Gastrocnemius medialis (tissue), 4 donors: ENCODE data around the gene CDK5RAP3. TPM values are rescaled to one million over a fixed set of nuclear protein-coding genes. Genes with fewer than 3 reads are reported as not detected.

Experiments used
- ATAC-seq, 2 donors: fragments of 150-250 bp; one replicate each; pipeline ENCODE4 v1.9.1; 2016
- DNase-seq, 2 donors: peaks; one replicate each; pipeline ENCODE4 v3.0.0-alpha.2; 2019
- H3K27ac ChIP-seq, 4 donors: fragments of 200-600 bp; sonication (generic); 1 replicate in 1 of 4; 2 replicates in 3 of 4; pipeline ENCODE4 v1.5.1; 2016 to 2018; ENCODE audit warnings: mild to moderate bottlenecking in 2 of 4, moderate library complexity in 1 of 4
- H3K27me3 ChIP-seq, 3 donors: fragments of 200-600 bp; sonication (generic) in 2 of 3; 1 replicate in 1 of 3; 2 replicates in 2 of 3; pipeline versions ENCODE4 v1.5.1 to v1.6.0; 2016 to 2019; ENCODE audit warnings: mild to moderate bottlenecking in 1 of 3, moderate library complexity in 1 of 3
- H3K36me3 ChIP-seq, 2 donors: fragments of 200-600 bp; sonication (generic) in 1 of 2; one replicate each; pipeline ENCODE4 v1.5.1; 2017 to 2018
- H3K4me1 ChIP-seq, 2 donors: fragments of 200-600 bp; sonication (generic) in 1 of 2; one replicate each; pipeline ENCODE4 v1.5.1; 2016 to 2017; ENCODE audit warnings: mild to moderate bottlenecking in 2 of 2
- H3K4me3 ChIP-seq, 4 donors: fragments of 200-600 bp; sonication (generic) in 3 of 4; 1 replicate in 1 of 4; 2 replicates in 3 of 4; pipeline ENCODE4 v1.5.1; 2016 to 2019; ENCODE audit warnings: mild to moderate bottlenecking in 2 of 4
- H3K9me3 ChIP-seq, 3 donors: fragments of 200-600 bp; sonication (generic) in 2 of 3; 1 replicate in 1 of 3; 2 replicates in 2 of 3; pipeline ENCODE4 v1.5.1; 2016 to 2019
- CTCF ChIP-seq, 5 experiments: fragments of 450-650 bp in 3 of 5; fragments of 200-600 bp in 2 of 5; sonication (generic) in 2 of 5; IDR thresholded peaks in 4 of 5; conservative IDR thresholded peaks in 1 of 5; 1 replicate in 4 of 5; 2 replicates in 1 of 5; pipeline ENCODE4 v1.5.1; 2016 to 2019; ENCODE audit warnings: antibody characterized with exemption in 5 of 5, mild to moderate bottlenecking in 3 of 5, moderate library complexity in 3 of 5
- POLR2A ChIP-seq, 2 donors: fragments of 450-650 bp; IDR thresholded peaks; one replicate each; pipeline ENCODE4 v1.6.1; 2017; ENCODE audit warnings: antibody characterized with exemption in 2 of 2, mild to moderate bottlenecking in 2 of 2, moderate library complexity in 2 of 2
- in situ Hi-C, 4 donors: fragments of 200-750 bp; cut with MboI; loops; one replicate each; pipeline versions ENCODE4 v1.15.0 to v1.8.0; 2017; ENCODE audit warnings: low sequenced_read_pairs in 4 of 4
- intact Hi-C: fragments of 100-400 bp; cut with DNase I; formaldehyde crosslinking; loops from one replicate; pipeline ENCODE4 v1.15.1; 2023; ENCODE audit warnings: low total_unique reads
- total RNA-seq, 4 donors: library from RNA; depleted of rRNA; stranded (reverse); fragments of >200 nt; gene quantifications; one replicate each; pipeline versions ENCODE4 v1.1.0 to v1.2.3, GENCODE V29; 2016

The CDK5RAP3 gene
- total RNA-seq, result 10 to 100 TPM; 14.2 to 35.9 (median 27.8) TPM

- H3K4me3 ChIP-seq, result peak within 1 kb of the TSS; percentile 77 to 100 (median 90)
- TF ChIP-seq CTCF (IDR thresholded peaks at IDR 0.05 in 4 of 5, conservative IDR thresholded peaks at IDR 0.05 in 1 of 5) (peak; percentile 95 to 96 (median 96)), POLR2A (IDR thresholded peaks at IDR 0.05) (peak; percentile 71 to 74)
- H3K9me3 ChIP-seq, result no peaks in the 10 kb centered on the region
- ATAC-seq, result peak; percentile 98 to 99
- peaks cover 6 to 18% of the 10 kb centered on the region in 2 donors for H3K4me1 ChIP-seq
- DNase-seq, result peak; percentile 100
- H3K36me3 ChIP-seq, result peaks cover 0 to 25% of the 10 kb centered on the region in 2 donors
- intact Hi-C loops (loop anchor here (1.0 to 2.0 kb wide), 5 partner anchors 22 to 140 kb away; partner anchors contain the start of genes LRRC46, MRPL10 and SCRN2), in situ Hi-C loops (no loop called here)
- peak within 1 kb of the TSS; percentile 85 to 89 (median 88) for H3K27ac ChIP-seq
- H3K27me3 ChIP-seq, result no peaks in the 10 kb centered on the region
Observed at GRCh38 chr17:47970725-47971499, at the start of gene CDK5RAP3. Gene CDK5RAP3, plus strand, starts transcription at chr17:47971113. Its CDS starts 34 bp downstream, at chr17:47971147.

DNA sequence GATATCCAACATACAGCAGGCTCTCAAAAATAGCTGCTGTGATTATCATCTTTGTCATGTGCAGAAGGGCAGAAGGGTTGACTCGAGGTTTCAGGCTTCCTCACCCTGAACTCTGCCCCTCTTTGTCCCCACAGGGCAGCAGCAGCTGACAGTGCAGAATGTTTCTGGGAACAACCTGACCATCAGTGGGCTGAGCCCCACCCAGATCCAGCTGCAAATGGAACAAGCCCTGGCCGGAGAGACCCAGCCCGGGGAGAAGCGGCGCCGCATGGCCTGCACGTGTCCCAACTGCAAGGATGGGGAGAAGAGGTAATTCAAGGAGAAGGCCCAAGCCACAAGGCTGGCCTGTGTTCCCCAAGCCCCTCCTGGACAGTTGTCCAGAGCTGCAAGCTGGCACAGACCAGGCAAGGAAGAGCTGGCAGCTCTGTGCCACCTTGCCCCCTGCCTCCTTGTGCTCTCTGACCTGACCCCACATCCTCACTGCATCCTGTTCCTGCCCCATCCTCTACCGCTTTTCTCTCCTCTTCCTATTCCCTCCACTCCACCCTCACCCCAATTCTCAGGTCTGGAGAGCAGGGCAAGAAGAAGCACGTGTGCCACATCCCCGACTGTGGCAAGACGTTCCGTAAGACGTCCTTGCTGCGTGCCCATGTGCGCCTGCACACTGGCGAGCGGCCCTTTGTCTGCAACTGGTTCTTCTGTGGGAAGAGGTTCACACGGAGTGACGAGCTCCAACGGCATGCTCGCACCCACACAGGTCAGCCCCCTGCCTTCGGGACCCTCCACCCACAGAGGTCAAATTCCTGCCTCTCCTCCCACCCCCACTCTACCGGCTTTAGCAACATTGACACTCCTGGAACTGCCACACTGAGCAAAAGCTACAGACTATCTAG lies 45.9 kb upstream of the CDK5RAP3 start:
- H3K4me1 ChIP-seq, result no peaks in the 10 kb centered on the region
- ATAC-seq (no peak), DNase-seq (no peak)
- H3K27ac ChIP-seq, result no peak overlapping the region
- TF ChIP-seq POLR2A (IDR thresholded peaks at IDR 0.05) (no peak), CTCF (IDR thresholded peaks at IDR 0.05 in 4 of 5, conservative IDR thresholded peaks at IDR 0.05 in 1 of 5) (no peak)
- H3K36me3 ChIP-seq, result peaks cover 0 to 77% of the 10 kb centered on the region in 2 donors
- H3K27me3 ChIP-seq, result no peaks in the 10 kb centered on the region
- in situ Hi-C loops, result no loop called here
- intact Hi-C loops, result no loop called here
- no peak overlapping the region for H3K4me3 ChIP-seq
- no peaks in the 10 kb centered on the region for H3K9me3 ChIP-seq

DNA sequence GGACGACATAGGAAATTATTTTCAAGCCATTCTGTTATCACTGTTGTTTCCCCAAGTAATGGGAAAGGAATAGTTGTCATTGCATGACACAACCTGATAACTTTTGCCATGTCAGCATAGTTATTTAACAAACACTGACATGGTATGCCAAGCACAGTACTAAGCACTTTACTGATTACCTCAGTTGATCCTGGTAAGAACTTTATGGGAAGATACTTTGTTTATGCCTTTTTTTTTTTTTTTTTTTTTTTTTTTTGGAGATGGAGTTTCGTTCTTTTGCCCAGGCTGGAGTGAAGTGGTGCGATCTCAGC lies 45.3 kb upstream of the CDK5RAP3 start:
- no peaks in the 10 kb centered on the region for H3K4me1 ChIP-seq
- ATAC-seq (no peak), DNase-seq (no peak)
- H3K9me3 ChIP-seq, result no peaks in the 10 kb centered on the region
- no peak overlapping the region for H3K27ac ChIP-seq
- intact Hi-C loops (no loop called here), in situ Hi-C loops (no loop called here)
- TF ChIP-seq POLR2A (IDR thresholded peaks at IDR 0.05) (no peak), CTCF (IDR thresholded peaks at IDR 0.05 in 4 of 5, conservative IDR thresholded peaks at IDR 0.05 in 1 of 5) (no peak)
- no peaks in the 10 kb centered on the region for H3K27me3 ChIP-seq
- H3K36me3 ChIP-seq, result peaks cover 0 to 77% of the 10 kb centered on the region in 2 donors
- H3K4me3 ChIP-seq, result no peak overlapping the region

- ATAC-seq (no peak), DNase-seq (no peak)
- Histone ChIP-seq H3K4me3 (no peak overlapping the region), H3K27ac (no peak overlapping the region), H3K4me1 (no peaks in the 10 kb centered on the region), H3K27me3 (no peaks in the 10 kb centered on the region), H3K9me3 (no peaks in the 10 kb centered on the region), H3K36me3 (peaks cover 0 to 69% of the 10 kb centered on the region in 2 donors)
- TF ChIP-seq CTCF (IDR thresholded peaks at IDR 0.05 in 4 of 5, conservative IDR thresholded peaks at IDR 0.05 in 1 of 5) (no peak), POLR2A (IDR thresholded peaks at IDR 0.05) (no peak)
- intact Hi-C loops, result no loop called here
- in situ Hi-C loops, result no loop called here
Observed at GRCh38 chr17:47927821-47928400, 43.0 kb upstream of the CDK5RAP3 start.
